Measurements from ENCODE around the gene WDR93. TPM values are rescaled to one million over a fixed set of nuclear protein-coding genes. Genes with fewer than 3 reads are reported as not detected.

WDR93 gene
- total RNA-seq, 1 donor: 0.09 TPM

DNA sequence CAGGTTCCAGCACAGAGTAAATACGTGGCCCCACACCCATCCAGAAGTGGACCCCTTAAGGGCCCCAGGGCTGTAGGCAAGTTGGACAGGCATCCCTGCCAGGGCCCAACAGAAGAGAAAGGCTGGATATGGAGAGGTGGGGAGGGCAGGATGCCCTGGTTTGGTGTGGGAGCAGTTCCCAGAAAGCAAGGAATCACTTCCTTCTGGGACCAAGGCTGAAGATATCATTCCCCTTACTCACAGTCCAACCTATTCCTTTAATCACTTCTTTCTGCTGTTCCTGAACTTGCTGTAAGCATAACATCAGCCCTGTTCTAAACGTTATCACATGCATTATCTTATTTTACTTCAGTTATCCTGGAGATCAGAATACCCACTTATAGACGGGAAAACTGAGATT is 79.4 kb downstream of the WDR93 start:
- TF ChIP-seq, protein P1, sequence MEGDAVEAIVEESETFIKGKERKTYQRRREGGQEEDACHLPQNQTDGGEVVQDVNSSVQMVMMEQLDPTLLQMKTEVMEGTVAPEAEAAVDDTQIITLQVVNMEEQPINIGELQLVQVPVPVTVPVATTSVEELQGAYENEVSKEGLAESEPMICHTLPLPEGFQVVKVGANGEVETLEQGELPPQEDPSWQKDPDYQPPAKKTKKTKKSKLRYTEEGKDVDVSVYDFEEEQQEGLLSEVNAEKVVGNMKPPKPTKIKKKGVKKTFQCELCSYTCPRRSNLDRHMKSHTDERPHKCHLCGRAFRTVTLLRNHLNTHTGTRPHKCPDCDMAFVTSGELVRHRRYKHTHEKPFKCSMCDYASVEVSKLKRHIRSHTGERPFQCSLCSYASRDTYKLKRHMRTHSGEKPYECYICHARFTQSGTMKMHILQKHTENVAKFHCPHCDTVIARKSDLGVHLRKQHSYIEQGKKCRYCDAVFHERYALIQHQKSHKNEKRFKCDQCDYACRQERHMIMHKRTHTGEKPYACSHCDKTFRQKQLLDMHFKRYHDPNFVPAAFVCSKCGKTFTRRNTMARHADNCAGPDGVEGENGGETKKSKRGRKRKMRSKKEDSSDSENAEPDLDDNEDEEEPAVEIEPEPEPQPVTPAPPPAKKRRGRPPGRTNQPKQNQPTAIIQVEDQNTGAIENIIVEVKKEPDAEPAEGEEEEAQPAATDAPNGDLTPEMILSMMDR (IDR thresholded peaks at IDR 0.05; ENCODE audit: insufficient read depth, low read length): no peak
- peak; percentile 76 for DNase-seq (ENCODE audit: low read depth)
- no peak overlapping the region for H3K4me3 ChIP-seq (ENCODE audit: low read depth, low read length)

DNA sequence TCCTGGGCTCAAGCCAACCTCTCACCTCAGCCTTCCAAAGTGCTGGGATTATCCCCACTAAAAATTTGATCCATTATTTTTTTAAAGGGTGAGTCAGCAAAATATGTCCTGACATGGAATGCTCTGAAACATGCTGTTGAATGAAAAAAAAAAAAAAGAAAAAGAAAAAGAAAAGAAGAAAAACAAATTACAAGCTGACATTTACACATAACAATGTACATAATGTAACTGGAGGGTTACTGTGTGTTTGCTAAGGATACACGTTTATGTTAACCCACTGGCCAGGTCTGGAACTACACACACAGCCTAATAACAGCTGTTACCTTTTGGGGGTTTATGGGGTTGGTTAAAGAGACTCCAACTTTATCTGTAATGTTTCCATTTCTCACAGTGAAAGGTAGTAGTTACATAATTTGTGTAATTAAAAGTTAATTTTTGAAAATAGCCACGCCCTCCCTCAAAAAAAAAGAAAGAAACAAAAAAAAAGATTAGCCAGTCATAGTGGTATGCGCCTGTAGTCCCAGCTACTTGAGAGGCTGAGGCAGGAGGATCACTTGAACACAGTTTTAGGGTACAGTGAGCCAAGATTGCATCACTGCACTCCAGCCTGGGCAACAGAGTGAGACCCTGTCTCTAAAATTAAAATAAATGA is 82.4 kb downstream of the WDR93 start:
- H3K4me3 ChIP-seq (ENCODE audit: low read depth, low read length): no peak overlapping the region
- TF ChIP-seq, protein P1 (IDR thresholded peaks at IDR 0.05; ENCODE audit: insufficient read depth, low read length): peak; percentile 36
- DNase-seq (ENCODE audit: low read depth): peak; percentile 53

DNA sequence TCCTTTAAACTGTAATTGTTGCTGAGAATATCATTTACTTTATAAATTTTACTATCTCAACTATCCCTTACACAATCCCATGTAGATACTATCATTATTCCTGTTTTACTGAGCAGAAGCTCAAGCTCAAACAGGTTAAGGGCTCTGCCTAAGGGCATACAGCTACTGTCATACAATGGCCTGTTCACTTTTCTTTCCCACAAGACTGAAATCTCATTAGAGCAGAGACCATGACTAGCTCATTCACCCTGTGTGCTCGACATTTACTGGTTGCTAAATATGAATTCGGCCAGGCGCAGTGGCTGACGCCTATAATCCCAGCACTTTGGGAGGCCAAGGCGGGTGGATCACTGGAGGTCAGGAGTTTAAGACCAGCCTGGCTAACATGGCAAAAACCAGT is 83.9 kb downstream of the WDR93 start:
- H3K4me3 ChIP-seq (ENCODE audit: low read depth, low read length): no peak overlapping the region
- TF ChIP-seq, protein P1 (IDR thresholded peaks at IDR 0.05; ENCODE audit: insufficient read depth, low read length): no peak
- DNase-seq (ENCODE audit: low read depth): no peak

DNA sequence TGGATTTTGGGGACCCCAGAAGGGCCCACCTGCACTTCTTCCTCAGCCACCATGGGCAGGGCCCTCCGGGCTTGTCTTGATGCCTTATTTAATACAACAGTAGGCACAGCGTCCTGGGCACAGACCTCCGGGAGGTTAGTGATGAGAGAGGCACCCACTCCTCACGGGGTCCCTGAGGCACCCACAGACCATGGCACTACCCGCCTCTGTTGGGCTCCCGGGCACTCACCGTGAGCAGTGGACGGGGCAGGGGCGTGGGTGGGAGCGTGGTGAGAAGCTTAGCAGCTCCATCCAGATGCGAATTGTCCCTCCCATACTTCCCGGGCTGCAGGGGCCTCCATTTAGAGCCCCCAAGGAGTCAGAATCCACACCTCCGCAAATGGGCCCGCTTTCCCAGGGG is 85.2 kb downstream of the WDR93 start:
- TF ChIP-seq, protein P1 (IDR thresholded peaks at IDR 0.05; ENCODE audit: insufficient read depth, low read length): no peak
- H3K4me3 ChIP-seq (ENCODE audit: low read depth, low read length): peak overlapping the region; percentile 63
- DNase-seq (ENCODE audit: low read depth): no peak

DNA sequence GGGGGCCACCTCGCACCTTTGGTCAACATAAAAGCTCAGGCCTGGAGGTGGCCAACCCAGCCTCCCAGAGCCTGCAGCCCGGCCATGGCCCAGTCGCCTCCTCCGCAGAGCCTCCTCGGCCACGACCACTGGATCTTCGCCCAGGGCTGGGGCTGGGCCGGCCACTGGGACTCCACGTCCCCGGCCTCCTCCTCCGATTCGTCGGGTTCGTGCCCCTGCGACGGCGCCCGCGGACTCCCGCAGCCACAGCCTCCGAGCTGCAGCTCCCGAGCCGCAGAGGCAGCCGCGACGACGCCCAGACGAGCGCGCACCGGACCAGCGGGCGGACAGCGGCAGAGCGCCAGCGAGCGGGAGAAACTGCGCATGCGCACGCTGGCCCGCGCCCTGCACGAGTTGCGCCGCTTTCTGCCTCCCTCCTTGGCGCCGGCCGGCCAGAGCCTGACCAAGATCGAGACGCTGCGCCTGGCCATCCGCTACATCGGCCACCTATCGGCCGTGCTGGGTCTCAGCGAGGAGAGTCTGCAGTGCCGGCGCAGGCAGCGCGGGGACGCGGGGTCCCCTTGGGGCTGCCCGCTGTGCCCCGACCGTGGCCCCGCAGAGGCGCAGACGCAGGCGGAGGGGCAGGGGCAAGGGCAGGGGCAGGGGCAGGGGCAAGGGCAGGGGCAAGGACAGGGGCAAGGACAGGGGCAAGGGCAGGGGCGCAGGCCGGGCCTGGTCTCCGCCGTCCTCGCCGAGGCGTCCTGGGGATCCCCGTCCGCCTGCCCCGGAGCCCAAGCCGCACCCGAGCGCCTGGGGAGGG is 85.9 kb downstream of the WDR93 start, which contains the start of gene MESP2:
TSS of gene MESP2 (plus strand) at position 59 of the 799 bp plus-strand sequence. CDS start at position 85, 26 bp downstream.
- H3K4me3 ChIP-seq (ENCODE audit: low read depth, low read length): peak within 1 kb of the TSS; percentile 63
- DNase-seq (ENCODE audit: low read depth): peak; percentile 76
- TF ChIP-seq, protein P1 (IDR thresholded peaks at IDR 0.05; ENCODE audit: insufficient read depth, low read length): peak; percentile 52

DNA sequence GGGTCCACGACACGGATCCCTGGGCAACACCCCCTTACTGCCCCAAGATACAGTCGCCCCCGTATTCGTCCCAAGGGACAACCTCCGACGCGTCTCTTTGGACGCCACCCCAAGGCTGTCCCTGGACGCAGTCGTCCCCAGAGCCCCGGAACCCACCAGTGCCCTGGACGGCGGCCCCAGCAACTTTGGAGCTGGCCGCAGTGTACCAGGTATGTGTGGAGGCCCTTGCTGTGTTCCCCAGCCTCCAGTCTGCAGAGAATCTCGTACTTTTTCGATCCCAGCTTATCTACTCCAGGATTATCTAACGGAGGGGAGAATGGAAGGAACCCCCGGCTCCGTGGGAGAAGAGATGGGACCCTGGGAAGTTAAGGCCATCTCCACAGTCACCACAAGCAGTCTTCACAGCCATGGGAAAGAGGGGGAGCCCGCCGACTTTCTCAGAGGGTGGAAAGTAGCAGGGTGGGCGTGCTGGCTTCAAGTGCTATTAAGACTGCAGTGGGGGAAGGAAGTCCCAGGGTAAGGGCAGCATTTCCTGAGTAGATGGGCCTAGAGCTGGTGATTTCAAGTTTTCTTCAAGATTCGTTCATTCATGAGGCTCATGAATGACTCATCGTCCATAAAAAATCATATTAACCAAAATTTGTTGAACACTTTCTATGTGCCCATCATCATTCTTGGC is 86.6 kb downstream of the WDR93 start:
- no peak overlapping the region for H3K4me3 ChIP-seq (ENCODE audit: low read depth, low read length)
- no peak for DNase-seq (ENCODE audit: low read depth)
- TF ChIP-seq, protein P1 (IDR thresholded peaks at IDR 0.05; ENCODE audit: insufficient read depth, low read length): no peak
